ENCODE measurements around the gene AKAP9. TPM values are rescaled to one million over a fixed set of nuclear protein-coding genes. Genes with fewer than 3 reads are reported as not detected.

The AKAP9 gene
- total and polyA plus RNA-seq, 2 experiments from 2014 or later: 80.5 to 85.8 TPM

GRCh38 chr7:92119213-92119759, 178.6 kb downstream of the AKAP9 start:
- WGBS (ENCODE audit: low lambda C conversion rate, missing lambda C conversion rate): 55% methylated on average over 1 of the region's 1 CpG
- no peak overlapping the region for H3K4me3 ChIP-seq
- no peak overlapping the region for H3K4me2 ChIP-seq
- H3K27me3 ChIP-seq: no peaks in the 10 kb centered on the region
- TF ChIP-seq EZH2 (IDR thresholded peaks at IDR 0.05; ENCODE audit: borderline replicate concordance): no peak
- no peak for TF ChIP-seq EZH2phosphoT487 (IDR thresholded peaks at IDR 0.05; ENCODE audit: low read depth, severe bottlenecking, unreplicated experiment)
- TF ChIP-seq, protein P1, sequence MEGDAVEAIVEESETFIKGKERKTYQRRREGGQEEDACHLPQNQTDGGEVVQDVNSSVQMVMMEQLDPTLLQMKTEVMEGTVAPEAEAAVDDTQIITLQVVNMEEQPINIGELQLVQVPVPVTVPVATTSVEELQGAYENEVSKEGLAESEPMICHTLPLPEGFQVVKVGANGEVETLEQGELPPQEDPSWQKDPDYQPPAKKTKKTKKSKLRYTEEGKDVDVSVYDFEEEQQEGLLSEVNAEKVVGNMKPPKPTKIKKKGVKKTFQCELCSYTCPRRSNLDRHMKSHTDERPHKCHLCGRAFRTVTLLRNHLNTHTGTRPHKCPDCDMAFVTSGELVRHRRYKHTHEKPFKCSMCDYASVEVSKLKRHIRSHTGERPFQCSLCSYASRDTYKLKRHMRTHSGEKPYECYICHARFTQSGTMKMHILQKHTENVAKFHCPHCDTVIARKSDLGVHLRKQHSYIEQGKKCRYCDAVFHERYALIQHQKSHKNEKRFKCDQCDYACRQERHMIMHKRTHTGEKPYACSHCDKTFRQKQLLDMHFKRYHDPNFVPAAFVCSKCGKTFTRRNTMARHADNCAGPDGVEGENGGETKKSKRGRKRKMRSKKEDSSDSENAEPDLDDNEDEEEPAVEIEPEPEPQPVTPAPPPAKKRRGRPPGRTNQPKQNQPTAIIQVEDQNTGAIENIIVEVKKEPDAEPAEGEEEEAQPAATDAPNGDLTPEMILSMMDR (IDR thresholded peaks at IDR 0.05; ENCODE audit: poor library complexity): no peak
- H3K4me1 ChIP-seq (ENCODE audit: insufficient read depth): no peaks in the 10 kb centered on the region
- H3K9me3 ChIP-seq (ENCODE audit: low read depth): no peaks in the 10 kb centered on the region
- peaks cover 9% of the 10 kb centered on the region for H3K36me3 ChIP-seq (replicated peaks; ENCODE audit: insufficient read depth, low read depth)
- no peak for DNase-seq (ENCODE audit: low spot score)
- H4K20me1 ChIP-seq (ENCODE audit: insufficient read depth, poor library complexity, severe bottlenecking): peaks cover 52% of the 10 kb centered on the region
- H2AFZ ChIP-seq: no peak overlapping the region
- H3K27ac ChIP-seq: peak overlapping the region; percentile 33
- H3K79me2 ChIP-seq: peaks cover 99% of the 10 kb centered on the region
- H3K9me2 ChIP-seq (replicated peaks; ENCODE audit: insufficient read depth): no peaks in the 10 kb centered on the region

GRCh38 chr7:92121681-92122080, 181.0 kb downstream of the AKAP9 start:
- Histone ChIP-seq H3K9me3 (ENCODE audit: low read depth) (no peaks in the 10 kb centered on the region), H3K4me3 (no peak overlapping the region), H2AFZ (no peak overlapping the region), H4K20me1 (ENCODE audit: insufficient read depth, poor library complexity, severe bottlenecking) (peaks cover 44% of the 10 kb centered on the region), H3K4me2 (no peak overlapping the region), H3K36me3 (replicated peaks; ENCODE audit: insufficient read depth, low read depth) (peaks cover 3% of the 10 kb centered on the region), H3K4me1 (ENCODE audit: insufficient read depth) (no peaks in the 10 kb centered on the region), H3K9me2 (replicated peaks; ENCODE audit: insufficient read depth) (no peaks in the 10 kb centered on the region), H3K79me2 (peaks cover 95% of the 10 kb centered on the region), H3K27ac (no peak overlapping the region), H3K27me3 (no peaks in the 10 kb centered on the region)
- TF ChIP-seq EZH2 (IDR thresholded peaks at IDR 0.05; ENCODE audit: borderline replicate concordance): no peak
- TF ChIP-seq, protein P1 (IDR thresholded peaks at IDR 0.05; ENCODE audit: poor library complexity): no peak
- TF ChIP-seq EZH2phosphoT487 (IDR thresholded peaks at IDR 0.05; ENCODE audit: low read depth, severe bottlenecking, unreplicated experiment): no peak
- no peak for DNase-seq (ENCODE audit: low spot score)

DNA sequence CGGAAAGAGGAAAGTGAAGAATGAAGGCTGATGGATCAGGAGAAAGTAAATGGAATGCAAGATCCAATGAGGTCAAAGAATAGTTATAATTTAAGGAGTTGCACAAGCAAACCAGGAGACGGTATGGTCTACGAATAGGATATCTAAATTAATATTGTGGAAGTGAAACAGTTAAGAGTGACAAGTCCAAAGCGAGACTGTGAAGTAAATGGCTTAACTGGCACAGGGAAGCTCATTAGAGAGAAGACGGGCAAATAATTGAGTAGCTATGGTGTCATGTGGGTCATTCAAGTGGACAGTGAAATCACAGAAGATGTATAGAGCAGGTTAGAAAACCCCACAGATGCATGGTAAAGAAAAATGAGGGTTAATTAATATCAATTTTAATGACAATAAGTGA, 190.4 kb downstream of the AKAP9 start:
- Histone ChIP-seq H3K4me3 (no peak overlapping the region), H3K36me3 (replicated peaks; ENCODE audit: insufficient read depth, low read depth) (no peaks in the 10 kb centered on the region), H3K9me3 (ENCODE audit: low read depth) (no peaks in the 10 kb centered on the region), H3K27ac (no peak overlapping the region), H4K20me1 (ENCODE audit: insufficient read depth, poor library complexity, severe bottlenecking) (peaks cover 49% of the 10 kb centered on the region), H3K79me2 (peaks cover 79% of the 10 kb centered on the region), H3K4me1 (ENCODE audit: insufficient read depth) (peaks cover 6% of the 10 kb centered on the region), H3K27me3 (no peaks in the 10 kb centered on the region), H2AFZ (no peak overlapping the region), H3K4me2 (peak overlapping the region; percentile 80), H3K9me2 (replicated peaks; ENCODE audit: insufficient read depth) (no peaks in the 10 kb centered on the region)
- TF ChIP-seq EZH2phosphoT487 (IDR thresholded peaks at IDR 0.05; ENCODE audit: low read depth, severe bottlenecking, unreplicated experiment): no peak
- no peak for TF ChIP-seq EZH2 (IDR thresholded peaks at IDR 0.05; ENCODE audit: borderline replicate concordance)
- TF ChIP-seq, protein P1 (IDR thresholded peaks at IDR 0.05; ENCODE audit: poor library complexity): no peak
- 94% methylated on average over 5 of the region's 5 CpGs for WGBS (ENCODE audit: low lambda C conversion rate, missing lambda C conversion rate)
- no peak for DNase-seq (ENCODE audit: low spot score)

All from hepatocyte (in vitro differentiated cells).